Measurements from ENCODE around the gene RNF227. TPM values are rescaled to one million over a fixed set of nuclear protein-coding genes. Genes with fewer than 3 reads are reported as not detected.

Gene RNF227
- total and polyA plus RNA-seq, 2 of the 13 experiments (the other 11 are each of a cell fraction or from before 2014, with no cell fraction given): 0.20 to 0.79 TPM

- TF ChIP-seq, protein P1, sequence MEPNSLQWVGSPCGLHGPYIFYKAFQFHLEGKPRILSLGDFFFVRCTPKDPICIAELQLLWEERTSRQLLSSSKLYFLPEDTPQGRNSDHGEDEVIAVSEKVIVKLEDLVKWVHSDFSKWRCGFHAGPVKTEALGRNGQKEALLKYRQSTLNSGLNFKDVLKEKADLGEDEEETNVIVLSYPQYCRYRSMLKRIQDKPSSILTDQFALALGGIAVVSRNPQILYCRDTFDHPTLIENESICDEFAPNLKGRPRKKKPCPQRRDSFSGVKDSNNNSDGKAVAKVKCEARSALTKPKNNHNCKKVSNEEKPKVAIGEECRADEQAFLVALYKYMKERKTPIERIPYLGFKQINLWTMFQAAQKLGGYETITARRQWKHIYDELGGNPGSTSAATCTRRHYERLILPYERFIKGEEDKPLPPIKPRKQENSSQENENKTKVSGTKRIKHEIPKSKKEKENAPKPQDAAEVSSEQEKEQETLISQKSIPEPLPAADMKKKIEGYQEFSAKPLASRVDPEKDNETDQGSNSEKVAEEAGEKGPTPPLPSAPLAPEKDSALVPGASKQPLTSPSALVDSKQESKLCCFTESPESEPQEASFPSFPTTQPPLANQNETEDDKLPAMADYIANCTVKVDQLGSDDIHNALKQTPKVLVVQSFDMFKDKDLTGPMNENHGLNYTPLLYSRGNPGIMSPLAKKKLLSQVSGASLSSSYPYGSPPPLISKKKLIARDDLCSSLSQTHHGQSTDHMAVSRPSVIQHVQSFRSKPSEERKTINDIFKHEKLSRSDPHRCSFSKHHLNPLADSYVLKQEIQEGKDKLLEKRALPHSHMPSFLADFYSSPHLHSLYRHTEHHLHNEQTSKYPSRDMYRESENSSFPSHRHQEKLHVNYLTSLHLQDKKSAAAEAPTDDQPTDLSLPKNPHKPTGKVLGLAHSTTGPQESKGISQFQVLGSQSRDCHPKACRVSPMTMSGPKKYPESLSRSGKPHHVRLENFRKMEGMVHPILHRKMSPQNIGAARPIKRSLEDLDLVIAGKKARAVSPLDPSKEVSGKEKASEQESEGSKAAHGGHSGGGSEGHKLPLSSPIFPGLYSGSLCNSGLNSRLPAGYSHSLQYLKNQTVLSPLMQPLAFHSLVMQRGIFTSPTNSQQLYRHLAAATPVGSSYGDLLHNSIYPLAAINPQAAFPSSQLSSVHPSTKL (CRISPR knock-in tag; IDR thresholded peaks at IDR 0.05): peak; percentile 26; the same call in 1 of the 2 replicates
- TF ChIP-seq ZNF776 (CRISPR knock-in tag; IDR thresholded peaks at IDR 0.05) (0 out of 2 replicates have a peak, but pooled peaks have one; percentile 20), ZBTB7B (CRISPR knock-in tag; IDR thresholded peaks at IDR 0.05) (peak; percentile 86), DRAP1 (CRISPR knock-in tag; IDR thresholded peaks at IDR 0.05) (peak; percentile 58), SMAD1 (CRISPR knock-in tag; IDR thresholded peaks at IDR 0.05; ENCODE audit: borderline replicate concordance, low read depth) (0 out of 2 replicates have a peak, but pooled peaks have one; percentile 72), AKAP8 (CRISPR knock-in tag; IDR thresholded peaks at IDR 0.05) (no peak), ZNF777 (CRISPR knock-in tag; IDR thresholded peaks at IDR 0.05) (peak; percentile 59; the same call in 1 of the 2 replicates), TIGD3 (CRISPR knock-in tag; IDR thresholded peaks at IDR 0.05; ENCODE audit: borderline replicate concordance) (no peak), RCOR2 (CRISPR knock-in tag; IDR thresholded peaks at IDR 0.05) (no peak), SOX6 (IDR thresholded peaks at IDR 0.05) (no peak), SOX6 (CRISPR knock-in tag; IDR thresholded peaks at IDR 0.05) (0 out of 2 replicates have a peak, but pooled peaks have one; percentile 20), SALL1 (CRISPR knock-in tag; IDR thresholded peaks at IDR 0.05) (peak; percentile 73), TBX2 (CRISPR knock-in tag; IDR thresholded peaks at IDR 0.05; ENCODE audit: borderline replicate concordance) (0 out of 2 replicates have a peak, but pooled peaks have one; percentile 37), NR2C2 (CRISPR knock-in tag; IDR thresholded peaks at IDR 0.05; ENCODE audit: borderline replicate concordance) (peak; percentile 88), ZNF546 (CRISPR knock-in tag; conservative IDR thresholded peaks at IDR 0.05) (peak; percentile 86; the same call in 1 of the 2 replicates), HNRNPL (IDR thresholded peaks at IDR 0.05; ENCODE audit: low read depth, low read length) (0 out of 2 replicates have a peak, but pooled peaks have one; percentile 46), SOX13 (IDR thresholded peaks at IDR 0.05) (no peak), SOX13 (CRISPR knock-in tag; conservative IDR thresholded peaks at IDR 0.05 in 1 of 2, IDR thresholded peaks at IDR 0.05 in 1 of 2) (0 out of 4 replicates have a peak, but pooled peaks of 1 of the 2 experiments have one; percentile 8), ZFP82 (CRISPR knock-in tag; IDR thresholded peaks at IDR 0.05; ENCODE audit: borderline replicate concordance) (0 out of 2 replicates have a peak, but pooled peaks have one; percentile 59), CEBPG (CRISPR knock-in tag; IDR thresholded peaks at IDR 0.05) (peak; percentile 43), ZNF605 (CRISPR knock-in tag; IDR thresholded peaks at IDR 0.05) (peak; percentile 39; the same call in 1 of the 2 replicates)
- TF ChIP-seq, protein P2, sequence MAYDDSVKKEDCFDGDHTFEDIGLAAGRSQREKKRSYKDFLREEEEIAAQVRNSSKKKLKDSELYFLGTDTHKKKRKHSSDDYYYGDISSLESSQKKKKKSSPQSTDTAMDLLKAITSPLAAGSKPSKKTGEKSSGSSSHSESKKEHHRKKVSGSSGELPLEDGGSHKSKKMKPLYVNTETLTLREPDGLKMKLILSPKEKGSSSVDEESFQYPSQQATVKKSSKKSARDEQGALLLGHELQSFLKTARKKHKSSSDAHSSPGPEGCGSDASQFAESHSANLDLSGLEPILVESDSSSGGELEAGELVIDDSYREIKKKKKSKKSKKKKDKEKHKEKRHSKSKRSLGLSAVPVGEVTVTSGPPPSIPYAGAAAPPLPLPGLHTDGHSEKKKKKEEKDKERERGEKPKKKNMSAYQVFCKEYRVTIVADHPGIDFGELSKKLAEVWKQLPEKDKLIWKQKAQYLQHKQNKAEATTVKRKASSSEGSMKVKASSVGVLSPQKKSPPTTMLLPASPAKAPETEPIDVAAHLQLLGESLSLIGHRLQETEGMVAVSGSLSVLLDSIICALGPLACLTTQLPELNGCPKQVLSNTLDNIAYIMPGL (CRISPR knock-in tag; IDR thresholded peaks at IDR 0.05; ENCODE audit: borderline replicate concordance in 1 of 2, low read depth in 1 of 2): peak; percentile 49 to 78; a peak in 3 of 4 replicates
These were observed 15.8 kb upstream of the RNF227 start, which contains the start of the genes CNTROB and TRAPPC1 (continued) for GRCh38 chr17:7931709-7932482.
